ENCODE measurements around the gene NPTXR. TPM values are rescaled to one million over a fixed set of nuclear protein-coding genes. Genes with fewer than 3 reads are reported as not detected.
"Not testable (repeated sequence)": the region's sequence is repeated elsewhere in the genome, so short reads cannot be mapped to it uniquely, and the experiment has no call there.

NPTXR gene
- total RNA-seq, 2 experiments from 2014 or later, result 4.2 to 4.6 TPM

DNA sequence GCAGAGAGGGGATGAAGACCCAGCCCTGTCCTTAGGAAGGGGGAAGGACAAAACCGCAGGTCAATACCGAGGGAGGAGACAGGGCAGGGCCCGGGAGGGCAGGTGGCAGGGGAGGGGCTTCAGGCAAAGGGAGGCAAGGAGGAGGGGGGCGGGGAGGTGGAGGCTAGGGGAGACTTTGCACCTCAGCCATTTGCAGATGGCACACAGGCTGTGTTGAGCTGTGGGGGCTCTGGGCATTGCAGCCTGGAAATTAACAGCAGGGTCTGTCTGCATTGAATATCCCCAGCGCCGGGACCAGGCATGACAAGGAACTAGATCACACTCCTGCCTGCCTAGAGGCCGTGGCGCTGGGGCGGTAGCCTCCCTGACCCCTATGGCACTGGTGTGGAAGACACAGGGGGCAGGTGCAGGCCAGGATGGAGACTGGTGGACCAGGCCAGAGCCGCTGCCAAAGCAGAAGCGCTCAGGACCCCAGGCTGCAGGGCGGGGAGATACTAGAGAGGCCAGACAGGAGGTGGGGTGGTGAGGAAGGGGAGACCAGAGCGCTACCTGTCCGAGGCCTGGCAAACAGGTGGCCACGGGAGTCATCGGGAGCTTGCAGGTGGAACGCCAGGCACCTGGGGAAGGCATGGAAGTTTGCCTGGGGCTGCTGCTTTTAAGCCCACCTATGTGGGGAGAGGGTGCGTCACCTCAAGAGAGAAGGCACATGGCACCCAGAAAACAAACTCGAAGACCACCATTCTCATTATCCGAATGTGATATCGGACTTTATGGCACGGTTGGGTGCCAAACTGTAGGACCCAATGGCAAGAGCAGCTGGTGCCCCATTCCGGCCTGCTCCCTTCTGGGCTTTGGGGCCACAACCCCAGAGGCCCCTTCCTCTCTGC lies 16.7 kb upstream of the NPTXR start:
- H3K9me3 ChIP-seq (ENCODE audit: control insufficient read depth in 1 of 2, insufficient read depth in 1 of 2, low read length in 2 of 2), result no peaks in the 10 kb centered on the region
- ATAC-seq (ENCODE audit: poor library complexity) (no peak), DNase-seq (no peak)
- peaks cover 7% of the 10 kb centered on the region for H3K36me3 ChIP-seq (ENCODE audit: insufficient read depth, low read length)
- no peak overlapping the region for H3K27ac ChIP-seq (ENCODE audit: low read depth in 1 of 2, low read length in 2 of 2)
- H3K36me3 Mint-ChIP-seq (ENCODE audit: low read depth), result peaks cover 4% of the 10 kb centered on the region
- no peak overlapping the region for H3K4me3 ChIP-seq (ENCODE audit: low read length)
- intact Hi-C loops (cut with DNase I, micrococcal nuclease), result no loop called here
- POLR2A ChIA-PET, result interaction anchor here (0.9 kb wide), 1 partner anchor 11 kb away, joined by 4 read pairs; no protein-coding TSS in a partner anchor
- H3K27ac Mint-ChIP-seq, result no peak overlapping the region
- TF ChIP-seq, protein P1, sequence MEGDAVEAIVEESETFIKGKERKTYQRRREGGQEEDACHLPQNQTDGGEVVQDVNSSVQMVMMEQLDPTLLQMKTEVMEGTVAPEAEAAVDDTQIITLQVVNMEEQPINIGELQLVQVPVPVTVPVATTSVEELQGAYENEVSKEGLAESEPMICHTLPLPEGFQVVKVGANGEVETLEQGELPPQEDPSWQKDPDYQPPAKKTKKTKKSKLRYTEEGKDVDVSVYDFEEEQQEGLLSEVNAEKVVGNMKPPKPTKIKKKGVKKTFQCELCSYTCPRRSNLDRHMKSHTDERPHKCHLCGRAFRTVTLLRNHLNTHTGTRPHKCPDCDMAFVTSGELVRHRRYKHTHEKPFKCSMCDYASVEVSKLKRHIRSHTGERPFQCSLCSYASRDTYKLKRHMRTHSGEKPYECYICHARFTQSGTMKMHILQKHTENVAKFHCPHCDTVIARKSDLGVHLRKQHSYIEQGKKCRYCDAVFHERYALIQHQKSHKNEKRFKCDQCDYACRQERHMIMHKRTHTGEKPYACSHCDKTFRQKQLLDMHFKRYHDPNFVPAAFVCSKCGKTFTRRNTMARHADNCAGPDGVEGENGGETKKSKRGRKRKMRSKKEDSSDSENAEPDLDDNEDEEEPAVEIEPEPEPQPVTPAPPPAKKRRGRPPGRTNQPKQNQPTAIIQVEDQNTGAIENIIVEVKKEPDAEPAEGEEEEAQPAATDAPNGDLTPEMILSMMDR (IDR thresholded peaks at IDR 0.05), result no peak
- no peaks in the 10 kb centered on the region for H3K27me3 ChIP-seq (ENCODE audit: control insufficient read depth in 1 of 2, insufficient read depth in 2 of 2, low read length in 2 of 2)
- peaks cover 15% of the 10 kb centered on the region for H3K4me1 ChIP-seq (ENCODE audit: insufficient read depth, low read length)
- CTCF ChIA-PET, result interaction anchor here (1.9 kb wide), 1 partner anchor 10 kb away, joined by 6 read pairs; no protein-coding TSS in a partner anchor
- H3K4me3 Mint-ChIP-seq, result no peak overlapping the region
- no peaks in the 10 kb centered on the region for H3K9me3 Mint-ChIP-seq
- no peaks in the 10 kb centered on the region for H3K27me3 Mint-ChIP-seq
- H3K4me1 Mint-ChIP-seq (ENCODE audit: low read depth), result no peaks in the 10 kb centered on the region

DNA sequence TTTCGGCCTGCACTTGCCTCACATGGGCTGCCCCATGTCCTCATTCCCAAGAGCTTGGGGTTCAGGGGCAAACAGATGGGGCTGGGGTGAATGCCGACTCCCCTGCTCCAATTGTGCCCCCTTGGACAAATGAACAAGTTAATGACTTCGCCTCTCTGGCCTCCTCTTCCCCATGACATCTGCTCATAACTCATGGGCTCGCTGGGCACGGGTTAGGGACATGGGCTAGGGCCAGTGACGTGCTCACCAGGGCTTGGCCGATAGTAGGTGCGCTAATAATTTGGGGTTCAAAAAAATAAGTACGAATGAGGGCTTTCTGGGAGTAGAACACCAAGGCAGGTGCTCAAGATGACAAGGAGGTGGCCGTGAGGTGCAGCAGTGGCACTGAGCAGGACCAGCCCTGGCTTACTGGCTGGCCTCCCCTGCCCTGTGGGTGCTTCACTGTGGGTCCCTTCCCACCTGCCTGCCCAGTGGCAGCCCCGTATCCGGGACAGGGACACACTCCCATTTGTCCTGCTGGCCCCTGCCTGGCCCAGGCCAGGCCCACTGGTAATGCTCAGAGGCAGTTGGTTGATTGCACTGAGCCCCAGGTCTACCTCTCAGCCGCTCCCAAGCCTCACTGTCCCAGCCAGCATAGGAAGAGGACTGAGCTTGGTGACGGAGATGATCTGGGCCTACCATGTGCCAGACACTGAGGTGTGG lies 15.9 kb upstream of the NPTXR start:
- DNase-seq, result no peak
- Mint-ChIP-seq H3K9me3 (no peaks in the 10 kb centered on the region), H3K4me1 (ENCODE audit: low read depth) (no peaks in the 10 kb centered on the region), H3K4me3 (no peak overlapping the region), H3K27me3 (no peaks in the 10 kb centered on the region), H3K36me3 (ENCODE audit: low read depth) (peaks cover 4% of the 10 kb centered on the region), H3K27ac (no peak overlapping the region)
- TF ChIP-seq, protein P1 (IDR thresholded peaks at IDR 0.05), result no peak
- no peaks in the 10 kb centered on the region for H3K36me3 ChIP-seq (ENCODE audit: insufficient read depth, low read length)
- intact Hi-C loops (cut with DNase I, micrococcal nuclease), result no loop called here
- POLR2A ChIA-PET, result no interaction called here
- CTCF ChIA-PET, result interaction anchor here (2.1 kb wide), 1 partner anchor 10 kb away, joined by 7 read pairs; no protein-coding TSS in a partner anchor
- no peaks in the 10 kb centered on the region for H3K27me3 ChIP-seq (ENCODE audit: control insufficient read depth in 1 of 2, insufficient read depth in 2 of 2, low read length in 2 of 2)
- H3K27ac ChIP-seq (ENCODE audit: low read depth in 1 of 2, low read length in 2 of 2), result no peak overlapping the region
- no peak overlapping the region for H3K4me3 ChIP-seq (ENCODE audit: low read length)
- no peak for ATAC-seq (ENCODE audit: poor library complexity)
- no peaks in the 10 kb centered on the region for H3K9me3 ChIP-seq (ENCODE audit: control insufficient read depth in 1 of 2, insufficient read depth in 1 of 2, low read length in 2 of 2)
- H3K4me1 ChIP-seq (ENCODE audit: insufficient read depth, low read length), result peaks cover 7% of the 10 kb centered on the region

DNA sequence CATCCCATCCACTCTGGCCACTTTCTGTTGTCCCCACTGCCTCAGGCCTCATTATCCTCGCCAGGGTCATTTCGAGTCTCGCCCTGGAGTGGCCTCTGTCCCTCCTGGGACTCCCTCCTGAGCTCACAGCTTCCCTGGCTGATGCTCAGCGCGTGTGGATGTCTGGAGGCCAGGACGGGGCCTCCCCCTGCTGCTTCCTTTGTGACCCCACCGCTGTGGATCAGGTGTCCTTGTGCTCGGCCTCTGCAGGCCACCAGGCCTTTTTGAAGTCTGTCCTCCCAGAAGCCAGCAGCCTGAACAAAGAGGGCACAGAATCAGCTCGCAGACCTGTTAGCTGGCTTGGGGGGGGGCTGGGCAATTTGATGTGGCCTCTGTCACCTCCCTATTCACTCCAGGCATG lies 14.7 kb upstream of the NPTXR start:
- Histone ChIP-seq H3K27ac (ENCODE audit: low read depth in 1 of 2, low read length in 2 of 2) (no peak overlapping the region), H3K36me3 (ENCODE audit: insufficient read depth, low read length) (no peaks in the 10 kb centered on the region), H3K4me3 (ENCODE audit: low read length) (no peak overlapping the region), H3K9me3 (ENCODE audit: control insufficient read depth in 1 of 2, insufficient read depth in 1 of 2, low read length in 2 of 2) (no peaks in the 10 kb centered on the region), H3K27me3 (ENCODE audit: control insufficient read depth in 1 of 2, insufficient read depth in 2 of 2, low read length in 2 of 2) (no peaks in the 10 kb centered on the region), H3K4me1 (ENCODE audit: insufficient read depth, low read length) (peaks cover 5% of the 10 kb centered on the region)
- DNase-seq (no peak), ATAC-seq (ENCODE audit: poor library complexity) (no peak)
- CTCF ChIA-PET, result interaction anchor here (2.1 kb wide), 1 partner anchor 12 kb away, joined by 7 read pairs; no protein-coding TSS in a partner anchor
- no peaks in the 10 kb centered on the region for H3K27me3 Mint-ChIP-seq
- TF ChIP-seq, protein P1 (IDR thresholded peaks at IDR 0.05), result no peak
- no peaks in the 10 kb centered on the region for H3K4me1 Mint-ChIP-seq (ENCODE audit: low read depth)
- H3K27ac Mint-ChIP-seq, result no peak overlapping the region
- H3K36me3 Mint-ChIP-seq (ENCODE audit: low read depth), result peaks cover 4% of the 10 kb centered on the region
- intact Hi-C loops (cut with DNase I, micrococcal nuclease), result no loop called here
- H3K9me3 Mint-ChIP-seq, result no peaks in the 10 kb centered on the region
- POLR2A ChIA-PET, result no interaction called here
- no peak overlapping the region for H3K4me3 Mint-ChIP-seq

DNA sequence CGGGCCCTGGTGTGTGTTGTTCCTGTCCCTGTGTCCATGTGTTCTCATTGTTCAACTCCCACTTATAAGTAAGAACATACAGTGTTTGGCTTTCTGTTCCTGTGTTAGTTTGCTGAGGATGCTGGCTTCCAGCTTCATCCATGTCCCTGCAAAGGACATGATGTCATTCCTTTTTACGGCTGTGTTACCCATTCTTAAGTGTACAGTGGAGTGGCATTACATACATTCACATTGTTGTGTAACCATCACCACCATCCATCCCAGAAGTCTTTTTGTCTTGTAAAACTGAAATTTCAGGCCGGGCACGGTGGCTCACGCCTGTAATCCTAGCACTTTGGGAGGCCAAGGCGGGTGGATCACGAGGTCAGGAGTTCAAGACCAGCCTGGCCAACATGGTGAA lies 10.6 kb upstream of the NPTXR start:
- H3K4me3 Mint-ChIP-seq; H3K27me3 ChIP-seq (ENCODE audit: control insufficient read depth in 1 of 2, insufficient read depth in 2 of 2, low read length in 2 of 2); H3K4me1 ChIP-seq (ENCODE audit: insufficient read depth, low read length); H3K36me3 ChIP-seq (ENCODE audit: insufficient read depth, low read length); H3K4me3 ChIP-seq (ENCODE audit: low read length); DNase-seq; ATAC-seq (ENCODE audit: poor library complexity); H3K9me3 Mint-ChIP-seq; intact Hi-C loops (cut with DNase I, micrococcal nuclease); H3K27ac Mint-ChIP-seq; H3K36me3 Mint-ChIP-seq (ENCODE audit: low read depth); H3K4me1 Mint-ChIP-seq (ENCODE audit: low read depth); H3K9me3 ChIP-seq (ENCODE audit: control insufficient read depth in 1 of 2, insufficient read depth in 1 of 2, low read length in 2 of 2); H3K27me3 Mint-ChIP-seq; H3K27ac ChIP-seq (ENCODE audit: low read depth in 1 of 2, low read length in 2 of 2): not testable (repeated sequence)
- ChIA-PET POLR2A (interaction anchor here (0.7 kb wide), 1 partner anchor 55 kb away, joined by 3 read pairs; no protein-coding TSS in a partner anchor), CTCF (interaction anchor here (0.7 kb wide), 1 partner anchor 129 kb away, joined by 4 read pairs; no protein-coding TSS in a partner anchor)

DNA sequence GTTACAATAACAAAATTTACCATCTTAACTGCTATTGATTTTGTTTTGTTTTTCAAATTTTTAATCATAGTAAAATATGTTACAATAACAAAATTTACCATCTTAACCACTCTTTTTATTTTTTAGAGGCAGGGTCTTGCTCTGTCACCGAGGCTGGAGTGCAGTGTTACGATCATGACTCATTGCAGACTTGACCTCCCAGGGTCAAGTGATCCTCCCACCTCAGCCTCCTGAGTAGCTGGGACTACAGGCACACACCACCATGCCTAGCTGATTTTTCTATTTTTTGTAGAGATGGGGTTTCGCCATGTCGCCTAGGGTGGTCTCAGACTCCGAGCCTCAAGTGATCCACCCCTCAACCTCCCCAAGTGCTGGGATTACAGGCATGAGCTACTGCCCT lies 10.1 kb upstream of the NPTXR start:
- POLR2A ChIA-PET; H3K36me3 Mint-ChIP-seq (ENCODE audit: low read depth); H3K4me3 ChIP-seq (ENCODE audit: low read length); H3K27ac Mint-ChIP-seq; CTCF ChIA-PET; H3K9me3 ChIP-seq (ENCODE audit: control insufficient read depth in 1 of 2, insufficient read depth in 1 of 2, low read length in 2 of 2); H3K4me1 ChIP-seq (ENCODE audit: insufficient read depth, low read length); H3K9me3 Mint-ChIP-seq; H3K27me3 ChIP-seq (ENCODE audit: control insufficient read depth in 1 of 2, insufficient read depth in 2 of 2, low read length in 2 of 2); H3K36me3 ChIP-seq (ENCODE audit: insufficient read depth, low read length); ATAC-seq (ENCODE audit: poor library complexity); H3K4me3 Mint-ChIP-seq; DNase-seq; H3K27ac ChIP-seq (ENCODE audit: low read depth in 1 of 2, low read length in 2 of 2); H3K27me3 Mint-ChIP-seq; intact Hi-C loops (cut with DNase I, micrococcal nuclease); H3K4me1 Mint-ChIP-seq (ENCODE audit: low read depth): not testable (repeated sequence)

Data from CD4-positive, alpha-beta T cell (primary cell).